NCI-H146 treated with DMSO at 0.1 percent for 48 hours (cell line): ENCODE measurements around the gene MCUR1.
"Not testable (repeated sequence)": the region's sequence is repeated elsewhere in the genome, so short reads cannot be mapped to it uniquely, and the experiment has no call there.

ENCODE experiments used
- DNase-seq: peaks from one replicate; lab custom pipeline; 2025; ENCODE audit not compliant: unreplicated experiment; lab: John Stamatoyannopoulos, UW

MCUR1 gene

DNA sequence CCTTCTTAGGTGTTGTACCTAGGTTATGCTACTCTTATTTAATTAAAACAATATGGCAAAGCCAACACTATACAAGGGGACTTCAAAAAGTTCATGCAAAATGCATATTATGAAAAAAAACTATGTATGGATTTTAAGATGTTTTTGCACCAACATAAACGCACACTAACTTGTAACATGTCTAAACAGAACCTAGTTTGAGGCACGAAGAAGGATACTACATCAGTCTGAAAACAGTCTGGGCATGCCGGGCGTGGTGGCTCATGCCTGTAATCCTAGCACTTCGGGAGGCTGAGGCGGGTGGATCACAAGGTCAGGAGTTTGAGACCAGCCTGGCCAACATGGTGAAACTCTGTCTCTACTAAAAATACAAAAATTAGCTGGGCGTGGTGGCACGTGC lies 34.2 kb downstream of the MCUR1 start:
- not testable (repeated sequence) for DNase-seq

DNA sequence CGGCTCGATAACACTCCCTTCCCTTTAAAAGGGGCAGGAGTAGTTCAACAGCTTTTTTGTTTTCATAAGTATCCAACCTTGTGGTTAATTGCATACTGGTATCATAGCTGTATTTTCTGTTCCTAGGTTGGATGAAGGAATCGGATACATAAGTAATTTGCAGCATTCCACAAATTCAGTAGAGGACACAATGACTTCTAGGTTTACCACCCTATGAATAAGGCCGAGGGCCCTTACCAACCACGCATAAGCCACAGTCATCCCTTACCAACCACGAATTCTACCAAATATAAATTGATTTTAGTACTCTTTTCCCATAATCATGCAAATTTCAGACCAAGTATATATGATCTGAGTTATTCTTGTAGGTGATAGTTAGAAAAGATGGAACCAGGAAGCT lies 36.3 kb downstream of the MCUR1 start:
- no peak for DNase-seq

DNA sequence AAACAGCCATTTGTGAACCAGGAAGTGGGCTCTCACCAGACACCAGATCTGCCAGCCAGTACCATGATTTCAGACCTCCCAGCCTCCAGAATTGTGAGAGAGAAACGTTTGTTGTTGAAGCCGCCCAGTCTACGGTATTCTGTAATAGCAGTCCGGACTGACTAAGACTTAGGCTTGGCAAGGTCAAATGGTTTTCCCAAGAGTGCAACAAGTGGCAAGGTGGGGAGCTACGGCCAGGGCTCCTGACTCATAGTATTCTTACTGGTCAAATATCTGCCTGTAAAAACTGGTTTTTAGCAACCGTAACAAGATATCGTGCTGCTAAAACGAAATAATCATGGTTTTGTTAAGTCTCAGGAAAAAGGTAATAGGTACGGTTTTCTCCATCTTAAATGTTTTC lies 37.8 kb downstream of the MCUR1 start:
- DNase-seq: no peak

DNA sequence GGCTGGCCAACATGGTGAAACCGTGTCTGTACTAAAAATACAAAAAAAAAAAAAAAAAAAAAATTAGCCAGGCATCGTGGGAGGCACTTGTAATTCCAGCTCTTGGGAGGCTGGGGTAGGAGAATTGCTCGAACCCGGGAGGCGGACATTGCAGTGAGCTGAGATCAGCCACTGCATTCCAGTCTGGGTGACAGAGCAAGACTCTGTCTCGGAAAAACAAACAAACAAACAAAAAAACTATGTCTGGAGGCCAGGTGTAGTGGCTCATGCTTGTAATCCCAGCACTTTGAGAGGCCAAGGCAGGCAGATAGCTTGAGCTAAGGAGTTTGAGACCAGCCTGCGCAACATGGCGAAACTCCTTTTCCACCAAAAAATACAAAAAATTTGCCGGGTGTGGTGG lies 38.9 kb downstream of the MCUR1 start:
- not testable (repeated sequence) for DNase-seq

DNA sequence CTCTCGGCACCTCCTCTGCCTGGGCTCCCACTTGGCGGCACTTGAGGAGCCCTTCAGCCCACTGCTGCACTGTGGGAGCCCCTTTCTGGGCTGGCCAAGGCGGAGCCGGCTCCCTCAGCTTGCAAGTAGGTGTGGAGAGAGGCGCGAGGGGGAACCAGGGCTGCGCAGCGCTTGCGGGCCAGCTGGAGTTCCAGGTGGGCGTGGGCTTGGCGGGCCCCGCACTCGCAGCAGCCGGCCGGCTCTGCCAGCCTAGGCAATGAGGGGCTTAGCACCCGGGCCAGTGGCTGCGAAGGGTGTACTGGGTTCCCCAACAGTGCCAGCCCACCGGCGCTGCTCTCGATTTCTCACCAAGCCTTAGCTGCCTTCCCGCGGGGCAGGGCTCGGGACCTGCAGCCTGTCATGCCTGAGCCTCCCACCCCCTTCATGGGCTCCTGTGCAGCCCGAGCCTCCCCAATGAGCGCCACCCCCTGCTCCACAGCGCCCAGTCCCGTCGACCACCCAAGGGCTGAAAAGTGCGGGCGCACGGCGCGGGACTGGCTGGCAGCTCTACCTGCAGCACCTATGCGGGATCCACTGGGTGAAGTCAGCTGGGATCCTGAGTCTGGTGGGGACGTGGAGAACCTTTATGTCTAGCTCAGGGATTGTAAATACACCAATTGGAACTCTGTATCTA lies 41.9 kb downstream of the MCUR1 start:
- DNase-seq: not testable (repeated sequence)

DNA sequence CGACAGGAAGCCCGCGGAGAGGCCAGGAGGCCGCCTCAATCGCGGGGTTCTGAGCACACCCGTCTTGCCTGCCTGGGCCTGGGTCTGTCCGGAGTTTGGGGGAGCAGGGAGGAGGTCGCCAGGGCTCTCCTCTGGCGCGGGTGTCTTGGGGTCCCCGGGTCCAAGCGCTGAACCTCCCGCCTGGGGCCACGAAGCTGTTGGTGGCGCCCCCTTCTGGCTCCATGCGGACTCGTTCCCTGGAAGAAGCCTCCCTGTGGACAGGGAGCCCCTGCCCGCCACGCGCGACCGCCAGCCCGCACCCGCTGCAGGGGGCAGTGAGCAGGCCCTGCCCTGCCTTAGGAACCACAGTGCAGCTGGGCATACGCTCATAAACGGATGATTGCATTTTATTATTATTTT lies 44.7 kb downstream of the MCUR1 start:
- DNase-seq: no peak

DNA sequence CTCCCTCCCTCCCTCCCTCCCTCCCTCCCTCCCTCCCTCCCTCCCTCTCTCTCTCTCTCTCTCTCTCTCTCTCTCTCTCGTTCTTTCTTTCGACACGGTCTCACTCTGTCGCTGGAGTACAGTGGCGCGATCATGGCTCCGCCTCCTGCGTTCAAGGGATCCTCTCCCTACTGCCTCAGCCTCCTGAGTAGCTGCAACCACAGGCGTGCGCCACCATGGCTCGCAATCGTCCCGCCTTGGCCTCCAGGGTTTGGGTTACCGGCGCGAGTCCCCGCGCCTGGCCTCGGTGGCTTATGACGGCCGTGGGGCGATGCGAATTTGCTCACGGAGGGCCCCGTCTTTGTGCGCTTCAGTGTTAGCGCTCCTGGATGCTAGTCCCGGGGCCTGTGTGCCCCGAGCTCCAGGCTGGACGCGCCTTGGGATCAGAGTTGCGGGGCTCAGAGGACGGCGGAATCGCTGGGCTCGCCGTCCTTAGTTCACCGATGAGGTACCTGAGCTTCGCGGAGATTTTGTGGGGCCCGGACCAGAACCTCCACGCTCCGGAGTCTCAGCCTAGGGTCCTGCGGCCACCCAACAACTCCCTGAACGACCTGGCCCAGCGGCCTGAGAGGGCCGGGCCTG lies 45.2 kb downstream of the MCUR1 start:
- no peak for DNase-seq

DNA sequence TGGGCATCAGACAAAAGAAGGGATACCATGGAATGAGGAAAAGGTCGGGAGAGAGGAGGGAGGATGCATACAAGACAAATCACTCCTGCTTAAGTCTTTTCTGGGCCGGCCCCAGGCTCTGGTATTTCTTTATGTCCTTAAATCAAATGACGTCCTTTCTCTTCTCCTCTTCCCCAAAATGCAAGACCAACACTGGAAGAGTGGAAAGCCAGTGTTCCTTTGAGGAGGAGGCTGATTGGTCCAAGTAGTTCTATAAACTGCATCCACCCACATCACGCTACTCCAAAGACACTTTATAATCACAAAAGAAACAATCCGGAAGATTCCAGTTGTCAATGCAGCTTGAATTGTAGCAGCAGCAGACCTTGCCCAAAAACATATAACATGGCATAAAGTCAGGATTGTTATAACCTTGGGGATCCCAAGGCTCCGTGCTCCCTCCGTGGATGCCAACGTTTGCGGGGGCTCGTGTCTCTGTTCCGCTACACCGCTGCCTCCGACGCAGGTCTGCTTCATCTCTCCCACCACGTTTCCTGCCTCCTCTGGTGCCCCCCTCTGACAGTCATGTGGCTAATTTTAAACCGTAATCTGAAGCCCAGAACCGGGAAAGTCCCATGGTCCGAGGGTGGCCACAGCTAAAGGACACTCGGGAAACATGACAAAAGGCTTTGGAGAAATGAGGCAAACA lies 47.1 kb downstream of the MCUR1 start:
- DNase-seq: no peak

DNA sequence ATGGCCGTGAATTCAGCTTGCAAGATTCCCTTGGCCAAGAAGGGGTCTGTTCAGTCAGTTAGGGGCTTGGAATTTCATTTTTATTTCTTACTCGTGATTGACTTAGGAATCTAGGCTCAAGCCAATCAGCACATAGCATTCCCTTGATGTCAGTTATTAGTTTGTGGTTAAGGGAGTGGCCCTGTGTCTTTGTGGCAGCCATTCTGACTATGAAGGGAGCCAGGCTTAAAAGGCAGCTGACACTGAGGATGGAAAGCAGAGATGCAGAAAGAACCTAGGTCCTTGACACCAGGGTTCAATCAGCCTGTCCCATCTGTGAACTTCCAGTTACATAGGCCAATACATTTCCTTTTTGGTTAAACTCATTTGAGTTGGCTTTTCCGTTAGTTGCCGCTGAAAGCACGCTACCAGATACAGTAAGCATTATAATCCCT lies 48.1 kb downstream of the MCUR1 start:
- peak; percentile 67 for DNase-seq

DNA sequence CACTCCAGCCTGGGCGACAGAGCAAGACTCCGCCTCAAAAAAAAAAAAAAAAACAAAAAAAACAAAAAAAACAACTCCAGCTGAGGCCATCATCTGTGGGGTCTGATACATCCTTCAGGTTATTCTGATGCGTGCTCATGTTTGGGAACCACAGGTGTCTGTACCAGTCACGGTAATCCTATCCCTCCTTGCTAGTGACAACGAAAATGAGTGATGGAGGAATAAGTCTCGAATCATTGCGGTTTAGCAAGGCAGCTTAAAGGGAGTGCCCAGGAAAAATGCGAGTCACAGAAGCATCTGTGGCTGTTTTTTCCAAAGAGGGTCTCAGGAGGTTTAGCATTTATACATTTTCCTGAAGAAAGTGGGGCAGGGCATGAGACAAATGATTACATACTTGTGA lies 48.8 kb downstream of the MCUR1 start:
- peak; percentile 53 for DNase-seq

DNA sequence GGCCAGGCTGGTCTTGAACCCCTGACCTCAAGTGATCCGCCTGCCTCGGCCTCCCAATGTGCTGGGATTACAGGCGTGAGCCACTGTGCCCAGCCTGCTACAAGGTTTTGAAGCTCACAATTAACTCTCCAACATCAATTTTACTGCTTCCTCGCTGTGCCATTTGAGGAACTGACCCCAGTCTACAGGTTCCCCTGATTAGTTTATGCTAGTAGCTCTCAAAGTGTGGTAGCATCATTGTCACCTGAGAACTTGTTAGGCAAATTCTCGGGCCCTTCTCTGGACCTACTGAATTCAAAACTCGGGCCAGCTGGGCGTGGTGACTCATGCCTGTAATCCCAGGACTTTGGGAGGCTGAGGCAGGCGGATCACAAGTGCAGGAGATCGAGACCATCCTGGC lies 49.4 kb downstream of the MCUR1 start:
- no peak for DNase-seq

DNA sequence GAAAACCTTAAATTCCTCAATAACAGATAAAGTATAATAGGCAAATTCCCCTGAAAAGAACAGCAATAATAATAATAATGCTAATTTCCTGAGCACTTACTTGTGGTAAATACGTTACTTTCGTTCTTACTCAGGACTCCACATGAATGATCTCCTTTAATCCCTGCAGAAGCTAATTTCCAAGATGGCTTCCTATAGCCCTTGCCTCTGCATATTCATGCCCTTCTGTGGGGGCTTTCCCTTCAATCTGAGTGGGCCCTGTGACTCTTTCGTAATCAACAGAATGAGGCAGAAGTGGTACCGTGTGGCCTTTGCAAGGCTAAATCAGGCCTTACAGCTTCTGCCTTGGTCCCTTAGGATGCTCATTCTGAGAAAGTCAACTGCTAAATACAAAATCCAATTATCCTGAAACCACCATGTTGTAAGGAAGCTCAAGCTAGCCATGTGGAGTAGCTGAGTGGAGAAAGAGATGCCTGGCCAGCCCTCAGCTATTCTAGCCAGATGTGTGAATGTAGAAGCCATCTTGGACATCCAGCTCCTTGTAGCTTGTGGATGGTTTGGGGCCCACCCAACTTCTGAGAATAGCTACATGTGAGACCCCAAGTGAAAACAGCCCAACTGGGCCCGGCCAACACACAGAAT lies 50.5 kb downstream of the MCUR1 start:
- DNase-seq: no peak

DNA sequence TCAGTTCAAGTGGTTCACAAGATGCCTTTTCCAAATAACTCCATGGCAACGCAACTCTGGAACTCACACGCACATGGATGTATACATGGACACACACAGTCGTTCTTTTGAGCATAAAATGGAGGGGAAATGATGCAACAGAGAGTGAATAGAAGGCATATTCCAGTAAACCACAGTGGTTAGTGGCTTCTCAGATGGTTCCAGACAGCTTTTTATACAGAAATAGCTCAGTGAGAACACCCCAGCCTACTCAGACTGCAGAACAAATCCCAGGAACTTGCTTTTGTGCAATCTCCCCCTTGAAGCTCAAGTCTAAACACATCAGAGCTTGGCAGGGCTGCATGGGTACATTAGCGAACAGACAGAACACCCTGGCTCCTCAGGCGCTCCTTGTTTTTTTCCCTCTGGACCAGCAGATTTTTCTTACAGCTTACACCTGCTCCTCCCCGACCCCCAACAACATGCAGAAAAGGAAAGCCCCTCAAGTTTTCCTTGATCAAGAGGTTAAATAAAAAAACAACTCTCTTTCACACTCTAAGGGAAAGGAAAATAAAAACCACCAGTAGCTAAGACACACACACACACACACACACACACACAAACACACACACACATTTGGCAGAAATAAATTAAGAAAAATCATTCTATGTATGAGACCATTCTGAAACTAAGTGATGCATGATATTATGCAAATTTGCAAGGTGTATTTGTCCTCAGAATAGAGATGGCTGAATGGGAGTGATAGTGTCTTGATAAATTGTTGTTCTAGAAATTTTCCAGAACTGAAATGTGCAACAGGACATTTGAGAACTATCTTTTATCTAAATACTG lies 51.5 kb downstream of the MCUR1 start:
- no peak for DNase-seq

DNA sequence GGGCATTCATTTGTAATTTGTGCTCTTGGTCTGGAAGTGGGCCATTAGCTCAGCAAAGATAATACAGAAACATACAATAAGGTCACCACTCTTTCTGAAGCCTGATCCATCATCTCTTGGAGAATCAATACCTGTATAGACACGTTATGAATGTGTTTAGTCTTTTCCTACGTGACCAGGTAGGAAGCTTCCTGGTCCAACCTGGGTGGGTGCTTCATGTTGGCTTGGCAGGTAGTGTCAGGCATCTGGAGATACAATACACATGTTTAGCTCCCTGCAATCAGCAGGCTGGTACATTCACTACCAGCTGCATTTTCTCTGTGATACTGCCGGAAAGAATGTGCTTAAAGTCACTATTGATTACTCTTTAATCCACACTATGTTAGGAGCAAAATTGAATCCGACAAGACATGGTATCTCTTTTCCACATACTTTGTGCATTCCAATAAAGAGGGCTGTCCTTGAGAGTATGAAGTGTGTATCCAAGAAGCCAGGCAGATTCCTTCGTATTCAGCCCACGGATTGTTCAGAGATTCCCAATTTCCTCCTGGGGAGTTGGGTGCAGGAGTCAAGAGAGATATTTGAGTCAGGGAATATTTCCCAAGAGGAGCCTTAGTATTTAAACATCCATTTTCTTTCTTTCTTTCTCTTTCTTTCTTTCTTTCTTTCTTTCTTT lies 52.9 kb downstream of the MCUR1 start:
- DNase-seq: no peak

DNA sequence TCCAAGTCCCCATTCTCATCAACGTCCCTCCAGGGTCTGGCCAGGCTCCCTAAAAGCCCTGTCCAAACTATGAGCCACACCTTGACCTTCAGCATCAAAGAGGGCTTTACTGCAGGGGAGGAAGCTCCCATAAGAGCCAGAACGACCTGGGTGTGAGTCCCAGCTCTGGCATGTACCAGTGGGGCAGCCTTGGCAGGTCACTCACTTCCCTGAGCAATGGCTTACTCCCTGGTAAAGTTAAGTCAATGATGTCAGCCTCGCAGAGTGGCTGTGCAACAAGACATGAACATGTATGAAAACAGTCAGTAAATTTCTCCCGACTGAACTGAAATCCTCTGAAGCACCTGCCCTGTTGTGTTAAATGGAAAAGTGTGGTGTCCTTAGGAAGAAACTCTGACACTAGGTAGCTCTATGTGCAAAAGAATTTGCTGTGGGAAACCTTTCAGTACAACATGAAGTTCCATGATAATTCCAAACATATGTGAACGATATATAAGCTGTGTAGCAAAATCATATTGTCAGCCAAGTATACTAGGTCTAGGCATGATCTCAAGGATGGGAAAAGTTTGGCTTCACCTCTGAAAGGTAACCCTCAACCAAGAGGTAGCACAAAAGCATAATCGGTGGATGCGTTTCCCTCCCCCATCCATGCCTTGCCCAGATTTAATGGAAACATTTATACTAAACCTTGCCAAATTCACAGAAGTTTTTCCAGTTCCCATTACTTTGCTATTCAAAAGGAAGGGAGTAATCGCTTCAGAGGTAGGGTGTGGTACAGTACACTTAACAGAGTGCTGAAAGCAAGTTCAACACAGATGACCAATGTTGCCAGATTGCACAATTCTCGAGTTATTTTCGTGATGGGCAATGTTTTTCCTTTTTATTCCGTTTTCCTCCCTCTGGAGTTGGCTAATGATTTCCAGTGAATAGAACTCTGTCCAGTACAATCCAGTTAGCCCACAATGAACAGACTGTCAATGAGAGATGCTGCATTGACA lies 53.8 kb downstream of the MCUR1 start:
- no peak for DNase-seq

DNA sequence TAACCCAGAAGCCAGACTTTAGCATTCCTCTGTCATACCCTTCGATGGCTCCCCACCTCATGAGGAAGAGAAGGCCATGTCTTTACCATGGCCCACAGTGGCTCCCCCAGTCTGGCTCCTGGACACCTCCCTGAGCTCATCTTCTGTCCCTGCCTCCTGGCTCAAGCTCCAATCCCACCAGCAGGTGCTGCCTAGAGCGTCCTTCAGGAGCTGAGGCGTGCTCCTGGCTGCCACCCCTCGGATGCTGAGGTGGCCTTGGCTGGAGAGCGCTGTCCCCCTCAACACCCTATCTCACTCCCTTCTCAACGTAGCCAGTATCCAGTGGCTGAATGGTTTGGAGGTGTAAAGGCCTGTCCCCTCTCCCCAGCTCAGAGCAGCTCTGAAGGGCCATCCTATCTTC lies 55.3 kb downstream of the MCUR1 start:
- no peak for DNase-seq

DNA sequence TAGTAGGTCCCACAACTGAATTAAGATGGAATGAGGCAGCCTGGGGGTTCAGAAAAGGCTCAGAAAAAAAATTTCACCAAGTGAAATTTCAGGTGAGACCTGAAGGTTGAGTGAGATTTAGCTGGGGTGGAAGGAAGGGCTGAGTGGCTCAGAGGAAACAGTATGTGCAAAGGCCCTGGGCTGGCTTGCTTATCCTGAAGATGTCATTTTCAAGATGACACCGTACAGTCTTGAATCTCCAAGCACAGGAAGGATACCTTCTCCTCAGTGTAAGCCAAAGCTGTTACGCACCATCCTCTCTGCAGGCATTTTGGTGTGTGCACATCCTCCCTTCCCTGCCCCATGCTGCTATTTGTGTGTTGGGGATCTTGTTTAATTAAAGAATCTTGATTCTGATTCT lies 59.7 kb downstream of the MCUR1 start:
- no peak for DNase-seq

DNA sequence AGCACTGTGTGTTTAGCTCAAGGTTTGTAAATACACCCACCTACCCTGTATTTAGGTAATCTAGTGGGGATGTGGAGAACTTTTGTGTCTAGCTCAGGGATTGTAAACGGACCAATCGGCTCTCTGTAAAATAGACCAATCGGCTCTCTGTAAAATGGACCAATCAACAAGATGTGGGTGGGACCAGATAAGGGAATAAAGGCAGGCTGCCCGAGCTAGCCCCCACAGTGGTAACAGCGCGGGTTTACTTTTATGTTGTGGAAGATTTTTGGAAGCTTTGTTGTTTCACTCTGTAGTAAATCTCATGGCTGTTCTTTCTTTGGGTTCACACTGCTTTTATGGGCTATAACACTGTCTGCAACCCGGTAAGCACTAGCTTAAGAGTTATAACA lies 70.6 kb downstream of the MCUR1 start:
- DNase-seq: no peak

DNA sequence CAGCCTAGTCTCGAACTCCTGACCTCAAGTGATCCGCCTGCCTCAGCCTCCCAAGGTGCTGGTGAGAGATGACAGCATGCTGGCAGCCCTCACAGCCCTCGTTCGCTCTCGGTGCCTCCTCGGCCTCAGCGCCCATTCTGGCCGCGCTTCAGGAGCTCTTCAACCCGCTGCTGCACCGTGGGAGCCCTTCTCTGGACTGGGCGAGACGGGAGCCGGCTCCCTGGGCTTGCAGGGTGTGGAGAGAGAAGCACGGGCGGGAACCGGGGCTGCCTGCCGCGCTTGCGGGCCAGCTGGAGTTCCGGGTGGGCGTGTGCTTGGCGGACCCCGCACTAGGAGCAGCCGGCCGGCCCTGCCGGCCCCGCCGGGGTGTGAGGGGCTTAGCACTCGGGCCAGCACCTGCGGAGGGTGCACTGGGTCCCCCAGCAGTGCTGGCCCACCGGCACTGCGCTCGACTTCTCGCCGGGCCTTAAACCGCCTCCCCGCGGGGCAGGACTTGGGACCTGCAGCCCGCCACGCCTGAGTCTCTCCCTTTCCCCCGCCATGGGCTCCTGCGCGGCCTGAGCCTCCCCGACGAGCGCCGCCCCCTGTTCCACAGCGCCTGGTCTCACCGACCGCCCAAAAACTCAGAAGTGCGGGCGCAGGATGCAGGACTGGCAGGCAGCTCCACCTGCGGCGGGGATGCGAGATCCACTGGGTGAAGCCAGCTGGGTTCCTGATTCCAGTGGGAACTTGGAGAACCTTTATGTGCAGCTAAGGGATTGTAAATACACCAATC lies 71.2 kb downstream of the MCUR1 start:
- no peak for DNase-seq
